ENCODE data around the gene ABLIM1.
A peak's percentile ranks its signal among the peaks of the same experiment; 100 is the strongest.

Gene ABLIM1

GRCh38 chr10:114507449-114507848 lies 150.6 kb downstream of the ABLIM1 start:
- no peaks in the 10 kb centered on the region for H3K27me3 Mint-ChIP-seq
- peaks cover 94% of the 10 kb centered on the region for H3K4me1 Mint-ChIP-seq (ENCODE audit: low read depth)
- H3K4me3 Mint-ChIP-seq: peak overlapping the region; percentile 10
- H3K27ac Mint-ChIP-seq: peak overlapping the region; percentile 94
- H3K36me3 Mint-ChIP-seq: peaks cover 26% of the 10 kb centered on the region
- no peaks in the 10 kb centered on the region for H3K9me3 Mint-ChIP-seq (ENCODE audit: low read depth)

- H3K4me3 Mint-ChIP-seq: peak overlapping the region; percentile 52
- H3K36me3 Mint-ChIP-seq: peaks cover 27% of the 10 kb centered on the region
Measured at GRCh38 chr10:114506871-114507385, 151.1 kb downstream of the ABLIM1 start.

GRCh38 chr10:114504769-114505579 lies 153.1 kb downstream of the ABLIM1 start:
- peak overlapping the region; percentile 6 for H3K4me3 Mint-ChIP-seq
- H3K27ac Mint-ChIP-seq: peak overlapping the region; percentile 91
- peaks cover 30% of the 10 kb centered on the region for H3K36me3 Mint-ChIP-seq
- H3K4me1 Mint-ChIP-seq (ENCODE audit: low read depth): peaks cover 92% of the 10 kb centered on the region
- H3K27me3 Mint-ChIP-seq: no peaks in the 10 kb centered on the region
- no peaks in the 10 kb centered on the region for H3K9me3 Mint-ChIP-seq (ENCODE audit: low read depth)

More at GRCh38 chr10:114506871-114507385, 151.1 kb downstream of the ABLIM1 start:
- Mint-ChIP-seq H3K4me1 (ENCODE audit: low read depth) (peaks cover 92% of the 10 kb centered on the region), H3K27ac (peak overlapping the region; percentile 94), H3K27me3 (no peaks in the 10 kb centered on the region), H3K9me3 (ENCODE audit: low read depth) (no peaks in the 10 kb centered on the region)

- Mint-ChIP-seq H3K36me3 (peaks cover 18% of the 10 kb centered on the region), H3K27me3 (no peaks in the 10 kb centered on the region), H3K4me3 (peak overlapping the region; percentile 40), H3K4me1 (ENCODE audit: low read depth) (peaks cover 91% of the 10 kb centered on the region), H3K9me3 (ENCODE audit: low read depth) (no peaks in the 10 kb centered on the region), H3K27ac (peak overlapping the region; percentile 89)
Measured at GRCh38 chr10:114502074-114502473, 156.0 kb downstream of the ABLIM1 start.

GRCh38 chr10:114501650-114502049 lies 156.4 kb downstream of the ABLIM1 start:
- Mint-ChIP-seq H3K27ac (peak overlapping the region; percentile 89), H3K4me3 (peak overlapping the region; percentile 40), H3K9me3 (ENCODE audit: low read depth) (no peaks in the 10 kb centered on the region), H3K36me3 (peaks cover 18% of the 10 kb centered on the region), H3K4me1 (ENCODE audit: low read depth) (peaks cover 91% of the 10 kb centered on the region), H3K27me3 (no peaks in the 10 kb centered on the region)

- no peak overlapping the region for H3K4me3 Mint-ChIP-seq
- H3K4me1 Mint-ChIP-seq (ENCODE audit: low read depth): peaks cover 90% of the 10 kb centered on the region
Measured at GRCh38 chr10:114500643-114501042, 157.4 kb downstream of the ABLIM1 start.

GRCh38 chr10:114499630-114500190 lies 158.4 kb downstream of the ABLIM1 start:
- Mint-ChIP-seq H3K4me3 (peak overlapping the region; percentile 83), H3K27ac (peak overlapping the region; percentile 98), H3K36me3 (peaks cover 23% of the 10 kb centered on the region), H3K27me3 (no peaks in the 10 kb centered on the region), H3K9me3 (ENCODE audit: low read depth) (no peaks in the 10 kb centered on the region), H3K4me1 (ENCODE audit: low read depth) (peaks cover 90% of the 10 kb centered on the region)

More at GRCh38 chr10:114500643-114501042, 157.4 kb downstream of the ABLIM1 start:
- H3K36me3 Mint-ChIP-seq: peaks cover 20% of the 10 kb centered on the region
- H3K27ac Mint-ChIP-seq: peak overlapping the region; percentile 98
- no peaks in the 10 kb centered on the region for H3K9me3 Mint-ChIP-seq (ENCODE audit: low read depth)
- H3K27me3 Mint-ChIP-seq: no peaks in the 10 kb centered on the region

- Mint-ChIP-seq H3K36me3 (peaks cover 19% of the 10 kb centered on the region), H3K27me3 (no peaks in the 10 kb centered on the region), H3K9me3 (ENCODE audit: low read depth) (no peaks in the 10 kb centered on the region), H3K4me3 (peak overlapping the region; percentile 83), H3K4me1 (ENCODE audit: low read depth) (peaks cover 90% of the 10 kb centered on the region), H3K27ac (peak overlapping the region; percentile 98)
Measured at GRCh38 chr10:114499116-114499515, 159.0 kb downstream of the ABLIM1 start.

- Mint-ChIP-seq H3K27me3 (no peaks in the 10 kb centered on the region), H3K4me3 (peak overlapping the region; percentile 83), H3K36me3 (peaks cover 17% of the 10 kb centered on the region), H3K4me1 (ENCODE audit: low read depth) (peaks cover 90% of the 10 kb centered on the region), H3K27ac (peak overlapping the region; percentile 98), H3K9me3 (ENCODE audit: low read depth) (no peaks in the 10 kb centered on the region)
Measured at GRCh38 chr10:114498413-114499111, 159.5 kb downstream of the ABLIM1 start.

GRCh38 chr10:114495303-114495702 lies 162.8 kb downstream of the ABLIM1 start:
- no peaks in the 10 kb centered on the region for H3K27me3 Mint-ChIP-seq
- H3K4me3 Mint-ChIP-seq: peak overlapping the region; percentile 0
- H3K27ac Mint-ChIP-seq: peak overlapping the region; percentile 83
- H3K4me1 Mint-ChIP-seq (ENCODE audit: low read depth): peaks cover 89% of the 10 kb centered on the region
- H3K9me3 Mint-ChIP-seq (ENCODE audit: low read depth): no peaks in the 10 kb centered on the region
- H3K36me3 Mint-ChIP-seq: peaks cover 10% of the 10 kb centered on the region

GRCh38 chr10:114492351-114493037 lies 165.6 kb downstream of the ABLIM1 start:
- peak overlapping the region; percentile 82 for H3K4me3 Mint-ChIP-seq
- H3K27me3 Mint-ChIP-seq: no peaks in the 10 kb centered on the region
- H3K27ac Mint-ChIP-seq: peak overlapping the region; percentile 83
- H3K4me1 Mint-ChIP-seq (ENCODE audit: low read depth): peaks cover 89% of the 10 kb centered on the region
- H3K9me3 Mint-ChIP-seq (ENCODE audit: low read depth): no peaks in the 10 kb centered on the region
- peaks cover 13% of the 10 kb centered on the region for H3K36me3 Mint-ChIP-seq

- Mint-ChIP-seq H3K9me3 (ENCODE audit: low read depth) (no peaks in the 10 kb centered on the region), H3K4me3 (peak overlapping the region; percentile 82), H3K36me3 (peaks cover 13% of the 10 kb centered on the region), H3K4me1 (ENCODE audit: low read depth) (peaks cover 91% of the 10 kb centered on the region), H3K27ac (peak overlapping the region; percentile 83), H3K27me3 (no peaks in the 10 kb centered on the region)
Measured at GRCh38 chr10:114491933-114492332, 166.1 kb downstream of the ABLIM1 start.

- peak overlapping the region; percentile 83 for H3K27ac Mint-ChIP-seq
- peaks cover 91% of the 10 kb centered on the region for H3K4me1 Mint-ChIP-seq (ENCODE audit: low read depth)
- H3K36me3 Mint-ChIP-seq: peaks cover 13% of the 10 kb centered on the region
Measured at GRCh38 chr10:114491419-114491818, 166.7 kb downstream of the ABLIM1 start.

GRCh38 chr10:114489521-114490310 lies 168.4 kb downstream of the ABLIM1 start:
- Mint-ChIP-seq H3K4me1 (ENCODE audit: low read depth) (peaks cover 81% of the 10 kb centered on the region), H3K9me3 (ENCODE audit: low read depth) (no peaks in the 10 kb centered on the region), H3K4me3 (no peak overlapping the region), H3K36me3 (peaks cover 18% of the 10 kb centered on the region), H3K27me3 (no peaks in the 10 kb centered on the region), H3K27ac (peak overlapping the region; percentile 88)

More at GRCh38 chr10:114491419-114491818, 166.7 kb downstream of the ABLIM1 start:
- peak overlapping the region; percentile 82 for H3K4me3 Mint-ChIP-seq
- no peaks in the 10 kb centered on the region for H3K27me3 Mint-ChIP-seq
- no peaks in the 10 kb centered on the region for H3K9me3 Mint-ChIP-seq (ENCODE audit: low read depth)

Data from activated naive CD8-positive, alpha-beta T cell (primary cell).